WTC11 (cell line): ENCODE measurements around the gene GZMM. TPM values are rescaled to one million over a fixed set of nuclear protein-coding genes. Genes with fewer than 3 reads are reported as not detected.

Experiments
- ATAC-seq: fragments of 200-7000 bp; cut with Tn5 transposase; 2 replicates; pipeline ENCODE4 v1.10.0; 2021; ENCODE audit warnings: mild to moderate bottlenecking, moderate library complexity
- CTCF ChIA-PET: fragments of 300-600 bp; sonication (Branson Sonifier 250); formaldehyde crosslinking; loops from one replicate; lab custom pipeline; 2021; ENCODE audit warnings: antibody characterized with exemption; lab: Charles Lee
- POLR2A ChIA-PET: fragments of 350-600 bp; sonication (Branson Sonifier 250); formaldehyde crosslinking; loops from one replicate; lab custom pipeline; 2021; ENCODE audit warnings: antibody characterized with exemption; lab: Charles Lee
- DNase-seq: peaks from one replicate; pipeline ENCODE4 v3.0.0; 2021; ENCODE audit warnings: low spot score
- H3K27ac Mint-ChIP-seq: 2 replicates; pipeline ENCODE4 v1.8.0; 2021; ENCODE audit warnings: mixed read lengths
- H3K27me3 Mint-ChIP-seq: 2 replicates; pipeline ENCODE4 v1.8.0; 2021; ENCODE audit warnings: low read depth, mild to moderate bottlenecking, moderate library complexity, mixed read lengths
- H3K36me3 Mint-ChIP-seq: 2 replicates; pipeline ENCODE4 v1.8.0; 2021; ENCODE audit warnings: mixed read lengths
- H3K4me1 Mint-ChIP-seq: 2 replicates; pipeline ENCODE4 v1.8.0; 2022; ENCODE audit warnings: mixed read lengths
- H3K4me3 Mint-ChIP-seq: 2 replicates; pipeline ENCODE4 v1.8.0; 2021; ENCODE audit warnings: mild to moderate bottlenecking, moderate library complexity, mixed read lengths
- H3K9me3 Mint-ChIP-seq: 2 replicates; pipeline ENCODE4 v1.8.0; 2021; ENCODE audit warnings: mixed read lengths
- CBFB ChIP-seq: sonication (generic); formaldehyde crosslinking; IDR thresholded peaks from 2 replicates; pipeline ENCODE4 v1.8.1; 2022; ENCODE audit warnings: mild to moderate bottlenecking, low read depth, missing genetic modification reagents
- CREB1 ChIP-seq: sonication (generic); formaldehyde crosslinking; IDR thresholded peaks from 2 replicates; pipeline ENCODE4 v1.8.0; 2023; ENCODE audit warnings: mild to moderate bottlenecking, missing genetic modification reagents
- CREM ChIP-seq: sonication (generic); formaldehyde crosslinking; IDR thresholded peaks from 2 replicates; pipeline ENCODE4 v1.8.1; 2022; ENCODE audit warnings: mild to moderate bottlenecking, missing genetic modification reagents, moderate library complexity
- ESRRA ChIP-seq: sonication (generic); formaldehyde crosslinking; IDR thresholded peaks from 2 replicates; pipeline ENCODE4 v1.8.1; 2022; ENCODE audit warnings: mild to moderate bottlenecking, missing genetic modification reagents, borderline replicate concordance
- ETV6 ChIP-seq: sonication (generic); formaldehyde crosslinking; IDR thresholded peaks from 2 replicates; pipeline ENCODE4 v1.8.1; 2022; ENCODE audit warnings: mild to moderate bottlenecking, missing genetic modification reagents
- FOXK1 ChIP-seq: sonication (generic); formaldehyde crosslinking; IDR thresholded peaks from 2 replicates; pipeline ENCODE4 v1.8.0; 2022; ENCODE audit warnings: mild to moderate bottlenecking, moderate library complexity, missing genetic modification reagents
- FOXP1 ChIP-seq: sonication (generic); formaldehyde crosslinking; IDR thresholded peaks from 2 replicates; pipeline ENCODE4 v1.8.0; 2022; ENCODE audit warnings: missing genetic modification reagents, mild to moderate bottlenecking, moderate library complexity, borderline replicate concordance
- GTF2I ChIP-seq: fragments of 250-450 bp; sonication (Bioruptor Pico); conservative IDR thresholded peaks from 2 replicates; pipeline ENCODE4 v1.4.0; 2021; ENCODE audit warnings: mild to moderate bottlenecking
- MYBL2 ChIP-seq: sonication (generic); formaldehyde crosslinking; IDR thresholded peaks from 2 replicates; pipeline ENCODE4 v1.8.1; 2023; ENCODE audit warnings: mild to moderate bottlenecking, moderate library complexity, missing genetic modification reagents
- NFE2L1 ChIP-seq: sonication (generic); formaldehyde crosslinking; IDR thresholded peaks from 2 replicates; pipeline ENCODE4 v1.8.1; 2023; ENCODE audit warnings: missing genetic modification reagents
- OVOL2 ChIP-seq: fragments of 250-450 bp; sonication (Bioruptor Pico); IDR thresholded peaks from 2 replicates; pipeline ENCODE4 v1.9.0; 2021; ENCODE audit warnings: mild to moderate bottlenecking, borderline replicate concordance
- RELA ChIP-seq: sonication (generic); formaldehyde crosslinking; IDR thresholded peaks from 2 replicates; pipeline ENCODE4 v1.8.1; 2022; ENCODE audit warnings: missing genetic modification reagents, mild to moderate bottlenecking, borderline replicate concordance
- RORB ChIP-seq: fragments of 250-450 bp; sonication (Bioruptor Pico); IDR thresholded peaks from 2 replicates; pipeline ENCODE4 v1.9.0; 2021; ENCODE audit warnings: mild to moderate bottlenecking
- TCF7 ChIP-seq: sonication (generic); formaldehyde crosslinking; IDR thresholded peaks from 2 replicates; pipeline ENCODE4 v1.8.0; 2022; ENCODE audit warnings: mild to moderate bottlenecking, low read depth, missing genetic modification reagents, moderate library complexity
- ZBTB21 ChIP-seq: sonication (generic); formaldehyde crosslinking; IDR thresholded peaks from 2 replicates; pipeline ENCODE4 v1.8.1; 2023; ENCODE audit warnings: mild to moderate bottlenecking, missing genetic modification reagents, borderline replicate concordance
- ZNF232 ChIP-seq: sonication (generic); formaldehyde crosslinking; IDR thresholded peaks from 2 replicates; pipeline ENCODE4 v1.8.0; 2022; ENCODE audit warnings: mild to moderate bottlenecking, missing genetic modification reagents
- total RNA-seq: library from RNA; stranded (reverse); gene quantifications from 3 replicates; pipeline ENCODE4 v1.2.3, GENCODE V29; 2021
- TF ChIP-seq, protein P1 (sequence below): fragments of 250-450 bp; sonication (Bioruptor Pico); IDR thresholded peaks from 2 replicates; pipeline ENCODE4 v1.9.0; 2021; ENCODE audit warnings: moderate library complexity, mild to moderate bottlenecking, inconsistent platforms, borderline replicate concordance
- TF ChIP-seq, protein P2 (sequence below): sonication (generic); formaldehyde crosslinking; IDR thresholded peaks from 2 replicates; pipeline ENCODE4 v1.8.1; 2022; ENCODE audit warnings: mild to moderate bottlenecking, moderate library complexity, missing genetic modification reagents
- TF ChIP-seq, protein P3 (sequence below): sonication (generic); formaldehyde crosslinking; IDR thresholded peaks from 2 replicates; pipeline ENCODE4 v1.8.0; 2022; ENCODE audit warnings: mild to moderate bottlenecking, missing genetic modification reagents
- TF ChIP-seq, protein P4 (sequence below): fragments of 250-450 bp; sonication (Bioruptor Pico); IDR thresholded peaks from 2 replicates; pipeline ENCODE4 v1.9.0; 2021; ENCODE audit warnings: mild to moderate bottlenecking
- TF ChIP-seq, protein P5 (sequence below): sonication (generic); formaldehyde crosslinking; IDR thresholded peaks from 2 replicates; pipeline ENCODE4 v1.8.1; 2023; ENCODE audit warnings: mild to moderate bottlenecking, missing genetic modification reagents
- TF ChIP-seq, protein P6 (sequence below): sonication (generic); formaldehyde crosslinking; IDR thresholded peaks from 2 replicates; pipeline ENCODE4 v1.8.1; 2023; ENCODE audit warnings: mild to moderate bottlenecking, missing genetic modification reagents, borderline replicate concordance

GZMM gene
- total RNA-seq, 1 experiment from 2014 or later: 0.68 TPM

DNA sequence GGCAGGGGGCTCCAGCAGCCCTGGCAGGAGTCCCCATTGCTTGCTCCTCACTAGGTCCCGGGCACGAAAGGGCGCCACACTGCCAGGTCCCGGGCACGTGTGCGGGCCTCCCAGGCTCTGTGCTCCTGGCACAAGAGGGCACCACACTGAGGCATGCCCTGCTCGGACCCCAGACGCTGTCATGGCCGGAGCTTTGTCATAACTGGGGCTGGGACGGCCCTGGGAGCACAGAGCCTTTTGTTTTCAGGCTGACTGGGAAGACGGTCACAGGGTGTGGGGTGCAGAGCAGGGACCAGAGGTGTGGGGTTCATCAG is 35.9 kb downstream of the GZMM start (continued):
- TF ChIP-seq, protein P1, sequence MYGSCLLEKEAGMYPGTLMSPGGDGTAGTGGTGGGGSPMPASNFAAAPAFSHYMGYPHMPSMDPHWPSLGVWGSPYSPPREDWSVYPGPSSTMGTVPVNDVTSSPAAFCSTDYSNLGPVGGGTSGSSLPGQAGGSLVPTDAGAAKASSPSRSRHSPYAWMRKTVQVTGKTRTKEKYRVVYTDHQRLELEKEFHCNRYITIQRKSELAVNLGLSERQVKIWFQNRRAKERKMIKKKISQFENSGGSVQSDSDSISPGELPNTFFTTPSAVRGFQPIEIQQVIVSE (CRISPR knock-in tag): no peak
- no peak for TF ChIP-seq ZBTB21

DNA sequence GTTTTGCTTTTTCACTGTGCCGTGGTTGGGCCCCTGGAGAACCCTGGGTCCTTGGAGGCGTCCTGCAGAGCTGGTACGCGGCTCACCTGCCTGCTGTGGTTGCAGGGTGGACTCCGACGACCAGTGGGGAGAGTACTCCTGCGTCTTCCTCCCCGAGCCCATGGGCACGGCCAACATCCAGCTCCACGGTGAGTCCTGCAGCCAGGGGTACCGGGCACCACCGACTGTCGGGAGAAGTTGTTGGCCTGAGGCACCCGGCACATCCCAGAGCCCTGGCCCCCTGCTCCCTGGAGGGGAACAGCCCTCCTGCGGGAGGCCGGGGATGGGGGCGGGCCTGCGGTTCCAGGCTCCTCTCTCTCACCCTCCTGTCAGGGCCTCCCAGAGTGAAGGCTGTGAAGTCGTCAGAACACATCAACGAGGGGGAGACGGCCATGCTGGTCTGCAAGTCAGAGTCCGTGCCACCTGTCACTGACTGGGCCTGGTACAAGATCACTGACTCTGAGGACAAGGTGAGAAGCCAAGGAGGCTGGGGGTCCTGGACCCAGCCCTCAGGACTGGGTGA is 36.5 kb downstream of the GZMM start:
- no peaks in the 10 kb centered on the region for H3K9me3 Mint-ChIP-seq
- CTCF ChIA-PET: no interaction called here
- peaks cover 8% of the 10 kb centered on the region; the same call in 1 of the 2 replicates for H3K4me1 Mint-ChIP-seq
- no peak for TF ChIP-seq RORB (CRISPR knock-in tag)
- no peak for TF ChIP-seq NFE2L1 (CRISPR knock-in tag)
- no peak for TF ChIP-seq FOXK1 (CRISPR knock-in tag)
- no peak overlapping the region for H3K27ac Mint-ChIP-seq
- no peak for ATAC-seq
- H3K36me3 Mint-ChIP-seq: 0 out of 2 replicates have a peak, but pooled peaks cover 2% of the 10 kb centered on the region
- POLR2A ChIA-PET: no interaction called here
- H3K4me3 Mint-ChIP-seq: no peak overlapping the region
- H3K27me3 Mint-ChIP-seq: no peaks in the 10 kb centered on the region
- DNase-seq: no peak

DNA sequence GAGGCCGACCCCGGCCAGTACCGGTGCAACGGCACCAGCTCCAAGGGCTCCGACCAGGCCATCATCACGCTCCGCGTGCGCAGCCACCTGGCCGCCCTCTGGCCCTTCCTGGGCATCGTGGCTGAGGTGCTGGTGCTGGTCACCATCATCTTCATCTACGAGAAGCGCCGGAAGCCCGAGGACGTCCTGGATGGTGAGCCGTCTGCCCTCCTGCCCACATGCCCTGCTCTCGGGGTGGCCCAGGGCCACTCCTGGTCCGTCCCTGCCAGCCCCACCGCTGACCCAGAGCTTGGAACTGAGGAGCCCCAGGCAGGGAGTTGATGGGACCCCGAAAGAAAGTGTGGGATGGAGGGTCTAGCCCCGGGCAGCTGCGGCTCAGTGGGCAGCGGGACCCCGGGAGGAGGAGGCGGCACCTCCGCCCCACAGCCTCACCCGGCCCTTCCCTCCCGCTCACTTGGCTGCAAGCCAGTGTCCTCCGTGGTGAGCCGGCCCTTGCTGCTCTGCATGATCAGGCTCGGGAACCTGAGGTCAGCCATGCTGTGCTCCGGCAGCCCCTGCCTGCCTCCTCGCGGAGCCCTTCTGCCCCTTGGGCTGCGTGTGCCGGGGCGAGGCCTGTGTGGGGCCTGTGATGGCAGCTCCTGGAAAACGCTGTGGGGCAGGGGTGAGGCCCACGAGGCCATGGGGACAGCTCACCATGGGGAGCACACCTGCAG is 37.7 kb downstream of the GZMM start:
- H3K27me3 Mint-ChIP-seq: no peaks in the 10 kb centered on the region
- ChIA-PET POLR2A (interaction anchor here (1.3 kb wide), 1 partner anchor 9 kb away, joined by 6 read pairs; the partner anchor contains the start of gene BSG), CTCF (interaction anchor here (0.5 to 1.3 kb wide), 3 partner anchors 28 to 49 kb away, joined by 3 read pairs; no protein-coding TSS in a partner anchor)

More for the DNA sequence above, 37.7 kb downstream of the GZMM start:
- TF ChIP-seq, protein P2, sequence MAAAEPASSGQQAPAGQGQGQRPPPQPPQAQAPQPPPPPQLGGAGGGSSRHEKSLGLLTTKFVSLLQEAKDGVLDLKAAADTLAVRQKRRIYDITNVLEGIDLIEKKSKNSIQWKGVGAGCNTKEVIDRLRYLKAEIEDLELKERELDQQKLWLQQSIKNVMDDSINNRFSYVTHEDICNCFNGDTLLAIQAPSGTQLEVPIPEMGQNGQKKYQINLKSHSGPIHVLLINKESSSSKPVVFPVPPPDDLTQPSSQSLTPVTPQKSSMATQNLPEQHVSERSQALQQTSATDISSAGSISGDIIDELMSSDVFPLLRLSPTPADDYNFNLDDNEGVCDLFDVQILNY (CRISPR knock-in tag): no peak
- TF ChIP-seq GTF2I (CRISPR knock-in tag): no peak
- no peak for TF ChIP-seq RORB (CRISPR knock-in tag)
- TF ChIP-seq, protein P3, sequence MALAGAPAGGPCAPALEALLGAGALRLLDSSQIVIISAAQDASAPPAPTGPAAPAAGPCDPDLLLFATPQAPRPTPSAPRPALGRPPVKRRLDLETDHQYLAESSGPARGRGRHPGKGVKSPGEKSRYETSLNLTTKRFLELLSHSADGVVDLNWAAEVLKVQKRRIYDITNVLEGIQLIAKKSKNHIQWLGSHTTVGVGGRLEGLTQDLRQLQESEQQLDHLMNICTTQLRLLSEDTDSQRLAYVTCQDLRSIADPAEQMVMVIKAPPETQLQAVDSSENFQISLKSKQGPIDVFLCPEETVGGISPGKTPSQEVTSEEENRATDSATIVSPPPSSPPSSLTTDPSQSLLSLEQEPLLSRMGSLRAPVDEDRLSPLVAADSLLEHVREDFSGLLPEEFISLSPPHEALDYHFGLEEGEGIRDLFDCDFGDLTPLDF (CRISPR knock-in tag): no peak
- no peak for TF ChIP-seq CREM (CRISPR knock-in tag)
- TF ChIP-seq TCF7 (CRISPR knock-in tag): no peak
- TF ChIP-seq OVOL2 (CRISPR knock-in tag): no peak
- no peak for TF ChIP-seq ZNF232 (CRISPR knock-in tag)
- TF ChIP-seq ESRRA (CRISPR knock-in tag): no peak
- TF ChIP-seq, protein P4, sequence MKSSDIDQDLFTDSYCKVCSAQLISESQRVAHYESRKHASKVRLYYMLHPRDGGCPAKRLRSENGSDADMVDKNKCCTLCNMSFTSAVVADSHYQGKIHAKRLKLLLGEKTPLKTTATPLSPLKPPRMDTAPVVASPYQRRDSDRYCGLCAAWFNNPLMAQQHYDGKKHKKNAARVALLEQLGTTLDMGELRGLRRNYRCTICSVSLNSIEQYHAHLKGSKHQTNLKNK (CRISPR knock-in tag): no peak
- TF ChIP-seq RELA (CRISPR knock-in tag): no peak
- TF ChIP-seq FOXP1 (CRISPR knock-in tag): no peak
- TF ChIP-seq, protein P5, sequence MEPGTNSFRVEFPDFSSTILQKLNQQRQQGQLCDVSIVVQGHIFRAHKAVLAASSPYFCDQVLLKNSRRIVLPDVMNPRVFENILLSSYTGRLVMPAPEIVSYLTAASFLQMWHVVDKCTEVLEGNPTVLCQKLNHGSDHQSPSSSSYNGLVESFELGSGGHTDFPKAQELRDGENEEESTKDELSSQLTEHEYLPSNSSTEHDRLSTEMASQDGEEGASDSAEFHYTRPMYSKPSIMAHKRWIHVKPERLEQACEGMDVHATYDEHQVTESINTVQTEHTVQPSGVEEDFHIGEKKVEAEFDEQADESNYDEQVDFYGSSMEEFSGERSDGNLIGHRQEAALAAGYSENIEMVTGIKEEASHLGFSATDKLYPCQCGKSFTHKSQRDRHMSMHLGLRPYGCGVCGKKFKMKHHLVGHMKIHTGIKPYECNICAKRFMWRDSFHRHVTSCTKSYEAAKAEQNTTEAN (CRISPR knock-in tag): no peak
- no peak for TF ChIP-seq ETV6 (CRISPR knock-in tag)
- no peak for TF ChIP-seq CBFB
- TF ChIP-seq, protein P6, sequence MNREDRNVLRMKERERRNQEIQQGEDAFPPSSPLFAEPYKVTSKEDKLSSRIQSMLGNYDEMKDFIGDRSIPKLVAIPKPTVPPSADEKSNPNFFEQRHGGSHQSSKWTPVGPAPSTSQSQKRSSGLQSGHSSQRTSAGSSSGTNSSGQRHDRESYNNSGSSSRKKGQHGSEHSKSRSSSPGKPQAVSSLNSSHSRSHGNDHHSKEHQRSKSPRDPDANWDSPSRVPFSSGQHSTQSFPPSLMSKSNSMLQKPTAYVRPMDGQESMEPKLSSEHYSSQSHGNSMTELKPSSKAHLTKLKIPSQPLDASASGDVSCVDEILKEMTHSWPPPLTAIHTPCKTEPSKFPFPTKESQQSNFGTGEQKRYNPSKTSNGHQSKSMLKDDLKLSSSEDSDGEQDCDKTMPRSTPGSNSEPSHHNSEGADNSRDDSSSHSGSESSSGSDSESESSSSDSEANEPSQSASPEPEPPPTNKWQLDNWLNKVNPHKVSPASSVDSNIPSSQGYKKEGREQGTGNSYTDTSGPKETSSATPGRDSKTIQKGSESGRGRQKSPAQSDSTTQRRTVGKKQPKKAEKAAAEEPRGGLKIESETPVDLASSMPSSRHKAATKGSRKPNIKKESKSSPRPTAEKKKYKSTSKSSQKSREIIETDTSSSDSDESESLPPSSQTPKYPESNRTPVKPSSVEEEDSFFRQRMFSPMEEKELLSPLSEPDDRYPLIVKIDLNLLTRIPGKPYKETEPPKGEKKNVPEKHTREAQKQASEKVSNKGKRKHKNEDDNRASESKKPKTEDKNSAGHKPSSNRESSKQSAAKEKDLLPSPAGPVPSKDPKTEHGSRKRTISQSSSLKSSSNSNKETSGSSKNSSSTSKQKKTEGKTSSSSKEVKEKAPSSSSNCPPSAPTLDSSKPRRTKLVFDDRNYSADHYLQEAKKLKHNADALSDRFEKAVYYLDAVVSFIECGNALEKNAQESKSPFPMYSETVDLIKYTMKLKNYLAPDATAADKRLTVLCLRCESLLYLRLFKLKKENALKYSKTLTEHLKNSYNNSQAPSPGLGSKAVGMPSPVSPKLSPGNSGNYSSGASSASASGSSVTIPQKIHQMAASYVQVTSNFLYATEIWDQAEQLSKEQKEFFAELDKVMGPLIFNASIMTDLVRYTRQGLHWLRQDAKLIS (CRISPR knock-in tag): no peak
- no peak for TF ChIP-seq CREB1 (CRISPR knock-in tag)
- no peak for TF ChIP-seq MYBL2 (CRISPR knock-in tag)
- DNase-seq (no peak), ATAC-seq (no peak)
- H3K9me3 Mint-ChIP-seq: no peaks in the 10 kb centered on the region
- H3K27ac Mint-ChIP-seq: no peak overlapping the region
- no peak overlapping the region for H3K4me3 Mint-ChIP-seq
- H3K4me1 Mint-ChIP-seq: peaks cover 7% of the 10 kb centered on the region; the same call in 1 of the 2 replicates
- H3K36me3 Mint-ChIP-seq: 0 out of 2 replicates have a peak, but pooled peaks cover 2% of the 10 kb centered on the region
